ENCODE data around the gene FAM9A. TPM values are rescaled to one million over a fixed set of nuclear protein-coding genes. Genes with fewer than 3 reads are reported as not detected.
"Not testable (repeated sequence)": the region's sequence is repeated elsewhere in the genome, so short reads cannot be mapped to it uniquely, and the experiment has no call there.

FAM9A gene
- total RNA-seq, 1 experiment from 2014 or later = not detected

DNA sequence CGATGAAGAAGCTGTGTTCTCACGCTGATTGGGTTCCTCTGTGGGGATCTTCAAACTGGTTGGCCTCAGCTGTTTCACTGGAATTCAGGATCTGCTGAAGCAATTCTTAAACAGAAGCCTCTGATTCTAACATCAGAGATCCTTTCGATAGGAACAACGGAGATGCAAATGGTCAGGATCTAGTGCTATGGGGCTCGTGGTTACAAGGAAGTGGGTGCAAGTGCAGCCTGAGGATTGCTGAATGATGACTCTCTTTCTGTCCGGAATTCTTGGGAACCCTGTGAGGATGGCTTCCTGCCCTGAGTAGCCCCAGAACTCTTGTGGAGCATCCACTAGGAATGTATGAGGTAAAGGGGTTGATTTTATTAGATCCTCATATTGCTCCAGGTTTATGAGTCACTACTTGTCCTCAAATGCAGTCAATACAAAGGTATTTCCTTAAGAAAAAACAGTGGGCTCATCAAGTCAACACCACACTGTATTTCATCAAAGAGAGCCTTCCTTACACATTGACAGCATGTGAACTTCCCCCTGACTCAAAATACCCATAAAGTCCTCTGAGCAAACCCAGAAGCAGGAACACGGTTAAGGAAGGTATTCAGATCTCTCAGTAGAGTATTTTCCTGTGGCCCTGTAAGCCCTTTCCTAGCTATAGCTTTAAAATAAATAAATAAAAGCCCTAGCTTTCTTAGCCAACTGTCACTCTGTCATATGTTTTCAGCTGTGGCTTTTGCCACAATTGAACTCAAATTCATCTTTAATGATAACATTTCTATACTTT, 43.4 kb downstream of the FAM9A start:
- H3K4me3 ChIP-seq, H3K36me3 ChIP-seq, DNase-seq, H3K9me3 ChIP-seq, H3K27me3 ChIP-seq: not testable (repeated sequence)

DNA sequence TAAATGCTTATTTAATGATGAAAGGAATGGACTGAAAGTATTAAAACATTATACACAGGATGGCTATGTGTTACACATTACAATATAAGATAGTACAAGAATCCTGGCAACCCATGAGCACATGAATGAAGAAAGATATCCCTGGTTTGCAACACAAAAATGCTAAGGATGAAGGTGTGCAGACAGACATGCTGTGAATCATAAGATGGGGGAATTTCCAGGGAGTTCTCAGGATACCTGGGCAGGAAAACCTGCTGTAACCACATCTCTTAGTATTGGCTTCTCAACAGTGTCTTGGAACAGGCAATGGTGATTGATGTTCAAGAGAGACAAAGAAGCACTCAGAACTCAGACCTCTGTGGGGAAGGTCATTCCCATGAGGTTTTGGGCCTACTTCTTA, 45.4 kb downstream of the FAM9A start:
- DNase-seq = no peak
- Histone ChIP-seq H3K27me3 (no peaks in the 10 kb centered on the region), H3K4me3 (no peak overlapping the region), H3K9me3 (no peaks in the 10 kb centered on the region), H3K36me3 (no peaks in the 10 kb centered on the region)

DNA sequence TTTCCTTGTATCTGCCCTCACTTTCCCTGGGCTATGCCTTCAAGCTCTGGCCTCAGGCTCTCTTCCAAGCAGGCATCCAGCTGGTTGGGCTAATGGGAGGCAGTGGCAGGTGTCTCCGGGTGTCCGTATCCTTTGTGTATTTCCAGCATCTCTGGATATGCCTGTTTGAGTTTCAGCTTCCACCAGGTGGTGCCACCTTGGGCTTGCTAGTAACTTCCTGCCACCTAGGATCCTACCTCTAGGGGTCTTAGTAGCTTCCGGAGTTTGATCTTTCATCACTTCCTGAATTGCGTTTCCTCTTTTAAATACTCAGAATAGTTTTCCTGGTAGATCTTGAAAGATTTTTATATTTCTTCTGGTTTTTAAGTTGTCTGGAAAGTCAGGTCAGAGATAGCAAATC, 46.1 kb downstream of the FAM9A start:
- H3K36me3 ChIP-seq = no peaks in the 10 kb centered on the region
- H3K27me3 ChIP-seq = no peaks in the 10 kb centered on the region
- H3K4me3 ChIP-seq = no peak overlapping the region
- no peak for DNase-seq
- H3K9me3 ChIP-seq = no peaks in the 10 kb centered on the region

DNA sequence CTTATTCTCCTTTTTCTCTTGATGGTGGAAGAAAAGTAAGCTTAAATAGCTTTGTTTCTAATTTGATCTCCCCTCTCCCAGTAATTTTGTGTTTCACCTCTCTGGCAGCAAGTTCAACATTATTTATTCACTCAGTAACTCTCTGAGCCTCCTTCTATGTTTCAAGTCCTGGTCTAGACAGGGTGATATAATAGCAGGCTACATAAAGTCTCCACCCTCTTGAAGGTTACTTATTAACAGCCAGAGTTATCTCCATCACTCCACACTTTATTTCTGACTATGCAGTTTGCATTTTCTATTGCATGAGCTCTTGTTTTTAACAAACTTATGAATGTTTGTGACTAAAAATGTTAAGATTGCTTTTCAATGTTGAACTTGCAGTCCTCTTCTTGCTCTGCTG, 51.5 kb downstream of the FAM9A start:
- Histone ChIP-seq H3K36me3 (no peaks in the 10 kb centered on the region), H3K4me3 (no peak overlapping the region), H3K9me3 (no peaks in the 10 kb centered on the region), H3K27me3 (no peaks in the 10 kb centered on the region)
- no peak for DNase-seq

DNA sequence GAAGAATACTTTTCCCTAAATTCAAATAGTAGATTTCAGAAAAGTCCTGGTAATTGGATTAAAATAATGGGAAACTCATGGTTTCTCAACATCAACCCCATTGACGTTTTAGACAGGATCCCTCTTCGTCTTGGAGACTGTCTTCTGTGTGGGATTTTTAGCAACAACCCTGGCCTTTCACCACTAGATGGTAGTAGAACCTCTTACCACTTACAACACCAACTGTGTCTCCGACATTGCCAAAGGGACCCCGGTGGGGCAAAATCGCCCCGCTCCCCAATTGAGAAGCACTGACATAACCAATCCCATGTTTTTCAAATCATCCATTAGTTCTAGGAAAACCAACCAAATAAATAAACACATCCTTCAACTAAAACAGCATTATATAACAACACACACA, 52.3 kb downstream of the FAM9A start:
- Histone ChIP-seq H3K27me3 (no peaks in the 10 kb centered on the region), H3K36me3 (no peaks in the 10 kb centered on the region), H3K4me3 (no peak overlapping the region), H3K9me3 (no peaks in the 10 kb centered on the region)
- DNase-seq = no peak

DNA sequence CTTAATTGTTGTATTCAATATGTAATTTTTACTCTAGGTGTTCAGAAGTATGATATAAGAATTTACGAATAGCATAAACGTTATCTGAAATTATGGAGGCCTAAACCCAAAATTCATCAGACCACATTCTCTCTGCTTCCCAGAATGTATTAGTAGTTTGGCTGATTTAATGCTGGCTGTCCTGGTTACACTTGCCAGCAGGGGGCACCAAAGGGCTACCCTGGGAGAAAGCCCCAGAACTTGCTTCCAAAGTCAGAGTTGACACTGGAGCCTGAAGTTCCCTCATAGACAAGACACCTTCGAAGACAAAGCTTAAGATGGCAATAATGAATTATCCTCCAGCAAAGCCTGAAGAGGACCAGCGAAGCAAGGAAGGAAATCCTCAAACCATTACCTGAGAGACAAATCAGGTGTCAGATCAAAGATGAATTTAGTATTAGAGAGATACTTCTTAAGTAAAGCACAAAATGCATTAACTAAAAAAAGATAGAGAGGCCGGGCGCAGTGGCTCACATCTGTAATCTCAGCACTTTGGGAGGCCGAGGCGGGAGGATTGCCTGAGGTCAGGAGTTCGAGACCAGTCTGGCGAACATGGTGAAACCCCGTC, 58.0 kb downstream of the FAM9A start:
- Histone ChIP-seq H3K36me3 (no peaks in the 10 kb centered on the region), H3K4me3 (no peak overlapping the region), H3K9me3 (no peaks in the 10 kb centered on the region), H3K27me3 (no peaks in the 10 kb centered on the region)
- DNase-seq = peak; percentile 7

DNA sequence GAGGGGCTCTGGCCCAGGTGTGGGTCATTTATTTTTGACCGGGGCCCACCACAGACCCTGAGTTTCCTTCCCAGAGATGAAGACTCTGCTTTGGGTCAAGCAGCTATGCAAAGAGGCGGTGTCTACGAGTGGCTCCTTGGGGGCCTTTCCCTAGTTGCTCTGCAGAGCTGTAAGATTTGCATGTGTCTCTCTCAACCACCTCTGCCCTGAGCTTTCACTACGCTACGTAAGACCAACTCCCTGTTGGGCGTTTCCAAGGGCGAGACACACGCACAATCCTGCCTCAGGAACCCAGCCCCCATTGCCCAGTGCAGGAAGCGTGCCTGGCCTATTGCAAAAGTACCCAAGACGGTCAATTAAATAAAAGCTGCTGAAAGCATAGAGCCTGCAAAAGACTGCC, 59.2 kb downstream of the FAM9A start:
- DNase-seq = no peak
- Histone ChIP-seq H3K4me3 (no peak overlapping the region), H3K9me3 (no peaks in the 10 kb centered on the region), H3K36me3 (no peaks in the 10 kb centered on the region), H3K27me3 (no peaks in the 10 kb centered on the region)

Other genes with a start within 250 kb of the FAM9A start
- gene ANOS1, start 69.2 kb downstream of the FAM9A start, total RNA-seq (2014; rRNA removed; shearing (Covaris generic); ENCODE audit: low replicate concordance) = not detected in 2 replicates
- not detected in 2 replicates for gene FAM9B, start 232.7 kb upstream of the FAM9A start, total RNA-seq (2014; rRNA removed; shearing (Covaris generic); ENCODE audit: low replicate concordance)

Data from MG63 (cell line).